Epithelial cell of esophagus (primary cell): ENCODE data around the gene HSD11B1.
A peak's percentile ranks its signal among the peaks of the same experiment; 100 is the strongest.

Experiments used
- DNase-seq: peaks from one replicate; pipeline ENCODE4 v3.0.0; 2010; ENCODE audit warnings: low read depth
- H3K4me3 ChIP-seq: 2 replicates; pipeline ENCODE4 v1.5.1; 2011; ENCODE audit warnings: mild to moderate bottlenecking, low read length, control low read depth
- CTCF ChIP-seq: IDR thresholded peaks from 2 replicates; pipeline ENCODE4 v1.5.1; 2011; ENCODE audit warnings: low read depth, mild to moderate bottlenecking, low read length, control low read depth, inconsistent platforms; ENCODE audit not compliant: insufficient read depth; ENCODE audit errors: missing control alignments

Gene HSD11B1

DNA sequence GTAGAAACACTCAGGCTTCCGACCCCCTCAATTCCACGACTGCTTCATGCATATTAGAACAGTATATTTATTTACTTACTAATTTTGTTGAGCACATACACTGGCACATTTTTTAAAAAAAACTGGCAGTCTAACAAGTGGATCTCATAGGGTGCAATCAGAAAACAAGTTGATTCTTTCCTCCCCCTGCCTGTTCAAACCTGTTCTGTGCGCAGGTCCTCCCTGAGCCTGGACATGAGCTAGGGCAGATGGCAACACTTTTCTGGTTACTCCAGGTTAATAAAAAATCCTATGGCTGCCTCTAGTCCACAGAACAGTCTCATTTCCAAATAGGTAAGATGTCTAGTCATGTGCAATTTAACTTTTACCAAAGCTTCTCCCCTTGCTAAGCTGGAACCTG is 18.6 kb downstream of the HSD11B1 start:
- TF ChIP-seq CTCF: no peak

DNA sequence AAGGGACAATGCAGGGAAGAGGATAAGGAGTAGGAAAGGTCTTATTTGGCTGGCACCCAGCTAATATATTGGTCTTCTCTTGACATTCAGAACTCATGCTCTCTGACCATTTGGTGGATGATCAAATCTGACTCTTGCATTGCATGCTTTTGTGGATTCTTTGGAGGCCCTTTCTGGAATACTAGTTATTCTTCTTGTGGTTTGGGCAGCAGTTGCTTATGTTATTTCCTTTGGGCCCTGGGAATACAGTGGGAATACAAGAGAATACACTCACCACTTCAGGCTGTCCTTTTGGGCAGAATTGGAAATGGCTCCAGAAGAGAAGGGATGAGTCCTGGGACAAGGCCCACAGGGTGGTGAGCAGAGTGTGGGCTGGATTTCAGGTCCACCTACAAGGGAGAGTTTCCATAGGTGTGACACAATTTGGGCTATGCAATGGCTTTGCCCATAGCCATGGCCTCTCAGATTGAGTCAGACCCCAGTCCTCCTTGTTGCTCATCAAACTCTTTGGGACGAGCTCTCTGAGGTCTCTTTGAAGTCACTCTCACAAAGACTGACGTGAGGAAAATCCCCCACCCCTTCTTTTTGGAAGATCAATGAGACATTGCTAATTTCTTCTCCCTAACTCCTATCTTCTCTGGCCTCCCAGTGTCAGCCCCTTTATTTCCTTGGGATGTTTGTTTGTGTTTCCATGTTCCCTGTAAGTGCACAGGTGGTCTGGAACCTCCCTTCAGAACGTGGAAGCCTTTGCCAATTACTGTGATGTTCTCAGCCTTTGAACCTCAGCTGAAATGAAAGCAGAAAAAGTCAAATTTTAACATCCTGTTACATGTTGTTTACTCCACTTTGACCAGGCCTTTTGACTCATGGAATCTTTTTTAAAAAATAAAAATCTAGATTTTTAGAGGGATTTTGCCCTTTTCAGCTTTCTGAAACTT is 19.4 kb downstream of the HSD11B1 start:
- no peak for TF ChIP-seq CTCF
- H3K4me3 ChIP-seq: no peak overlapping the region
- DNase-seq: no peak

More for the DNA sequence above, 18.6 kb downstream of the HSD11B1 start:
- H3K4me3 ChIP-seq: no peak overlapping the region
- DNase-seq: peak; percentile 58

GRCh38 chr1:209727286-209727685 is 22.6 kb downstream of the HSD11B1 start:
- no peak for DNase-seq
- no peak overlapping the region for H3K4me3 ChIP-seq
- no peak for TF ChIP-seq CTCF

GRCh38 chr1:209727785-209728184 is 23.1 kb downstream of the HSD11B1 start:
- no peak for DNase-seq
- H3K4me3 ChIP-seq: no peak overlapping the region
- TF ChIP-seq CTCF: no peak

- no peak for TF ChIP-seq CTCF
- H3K4me3 ChIP-seq: no peak overlapping the region
- DNase-seq: no peak
Observed at GRCh38 chr1:209728466-209728865, 23.8 kb downstream of the HSD11B1 start.

DNA sequence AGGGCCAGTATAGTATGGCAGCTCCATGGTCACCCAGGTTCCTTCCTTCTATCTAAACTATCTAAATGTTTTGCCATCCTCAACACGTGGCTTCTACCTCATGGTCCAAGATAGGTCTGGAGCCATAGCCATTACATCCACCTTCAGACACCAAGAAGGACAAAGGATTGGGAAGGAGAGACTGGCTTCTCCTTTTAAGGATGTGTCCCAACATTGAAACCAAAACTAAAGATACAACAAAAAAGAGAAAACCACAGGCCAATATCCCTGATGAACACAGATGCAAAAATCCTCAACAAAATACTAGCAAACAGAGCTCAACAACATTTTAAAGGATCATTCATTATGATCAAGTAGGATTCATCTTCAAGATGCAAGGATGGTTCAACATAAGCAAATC is 24.8 kb downstream of the HSD11B1 start:
- no peak for TF ChIP-seq CTCF
- H3K4me3 ChIP-seq: no peak overlapping the region
- DNase-seq: no peak

GRCh38 chr1:209732725-209733124 is 28.1 kb downstream of the HSD11B1 start:
- no peak for TF ChIP-seq CTCF
- no peak overlapping the region for H3K4me3 ChIP-seq
- no peak for DNase-seq
